IMR-90 (cell line): Measurements from ENCODE around the gene TMEM9B. TPM values are rescaled to one million over a fixed set of nuclear protein-coding genes. Genes with fewer than 3 reads are reported as not detected.

Source experiments
- ATAC-seq: fragments of 200-7000 bp; cut with Tn5 transposase; 2 replicates; pipeline ENCODE4 v1.9.1; 2020; ENCODE audit warnings: low read depth, mild to moderate bottlenecking, moderate library complexity
- BruUV-seq: library from RNA; stranded (reverse); fragments of 400-500 nt; replicated peaks from 2 replicates; lab custom pipeline; 2021; lab: Mats Ljungman, UMichigan
- CTCF ChIA-PET: fragments of 300-600 bp; formaldehyde crosslinking; extraction: SDS; loops from one replicate; lab custom pipeline; 2021; ENCODE audit warnings: antibody characterized with exemption; lab: Yijun Ruan, JAX
- POLR2A ChIA-PET: fragments of 300-600 bp; sonication (Branson Sonifier 250); formaldehyde crosslinking; loops from one replicate; lab custom pipeline; 2022; ENCODE audit warnings: antibody characterized with exemption; ENCODE audit not compliant: unreplicated experiment; lab: Charles Lee
- DNase-seq: peaks from one replicate; pipeline ENCODE4 v3.0.0; 2013
- H2AFZ ChIP-seq: replicated peaks from 2 replicates; pipeline ENCODE3; 2013; ENCODE audit warnings: low read length, mild to moderate bottlenecking; ENCODE audit not compliant: poor library complexity
- H2AK5ac ChIP-seq: 2 replicates; pipeline ENCODE4 v1.6.1; 2013; ENCODE audit warnings: low read depth, low read length, inconsistent platforms
- H2AK9ac ChIP-seq: replicated peaks from 2 replicates; pipeline ENCODE3; 2013; ENCODE audit warnings: mild to moderate bottlenecking, low read depth, low read length, moderate library complexity; ENCODE audit not compliant: poor library complexity
- H2BK120ac ChIP-seq: 2 replicates; pipeline ENCODE4 v1.6.1; 2013; ENCODE audit warnings: low read depth, low read length, inconsistent platforms
- H2BK15ac ChIP-seq: 3 replicates; pipeline ENCODE4 v1.6.1; 2013; ENCODE audit warnings: low read depth, low read length, inconsistent platforms
- H2BK20ac ChIP-seq: 2 replicates; pipeline ENCODE4 v1.6.1; 2013; ENCODE audit warnings: low read depth, mild to moderate bottlenecking, inconsistent platforms, low read length, moderate library complexity
- H2BK5ac ChIP-seq: 2 replicates; pipeline ENCODE4 v1.6.1; 2013; ENCODE audit warnings: mild to moderate bottlenecking, low read depth, low read length, inconsistent platforms; ENCODE audit not compliant: poor library complexity, severe bottlenecking
- H3K14ac ChIP-seq: replicated peaks from 2 replicates; pipeline ENCODE4 v1.6.1; 2013; ENCODE audit warnings: low read depth, low read length, inconsistent platforms
- H3K18ac ChIP-seq: 2 replicates; pipeline ENCODE4 v1.6.1; 2013; ENCODE audit warnings: low read depth, low read length, control low read depth
- H3K23ac ChIP-seq: 2 replicates; pipeline ENCODE4 v1.6.1; 2013; ENCODE audit warnings: low read depth, low read length, inconsistent platforms
- H3K27ac ChIP-seq: 2 replicates; pipeline ENCODE4 v1.5.1; 2013; ENCODE audit warnings: mild to moderate bottlenecking, control low read depth, low read length; ENCODE audit not compliant: insufficient read depth
- H3K27me3 ChIP-seq: 2 replicates; pipeline ENCODE4 v1.6.1; 2013; ENCODE audit warnings: low read length; ENCODE audit not compliant: control insufficient read depth, insufficient read depth
- H3K36me3 ChIP-seq: 2 replicates; pipeline ENCODE4 v1.6.1; 2013; ENCODE audit warnings: low read length, mixed read lengths; ENCODE audit not compliant: control insufficient read depth, insufficient read depth
- H3K4ac ChIP-seq: 2 replicates; pipeline ENCODE4 v1.6.1; 2013; ENCODE audit warnings: low read depth, low read length, inconsistent platforms
- H3K4me1 ChIP-seq: 2 replicates; pipeline ENCODE4 v1.6.1; 2013; ENCODE audit warnings: low read length, mixed read lengths; ENCODE audit not compliant: control insufficient read depth, insufficient read depth
- H3K4me2 ChIP-seq: 2 replicates; pipeline ENCODE4 v1.6.1; 2013; ENCODE audit warnings: low read depth, mild to moderate bottlenecking, control low read depth, low read length, moderate library complexity
- H3K4me3 ChIP-seq: 2 replicates; pipeline ENCODE4 v1.5.1; 2013; ENCODE audit warnings: low read depth, mild to moderate bottlenecking, control low read depth, low read length, moderate library complexity; ENCODE audit not compliant: insufficient read depth
- H3K56ac ChIP-seq: 2 replicates; pipeline ENCODE4 v1.6.1; 2013; ENCODE audit warnings: low read length, inconsistent platforms; ENCODE audit not compliant: insufficient read depth; ENCODE audit errors: extremely low read depth
- H3K79me1 ChIP-seq, 2 experiments: 2 replicates each; pipeline ENCODE4 v1.6.1; 2013; ENCODE audit warnings: low read length in 2 of 2, inconsistent platforms in 1 of 2, low read depth in 1 of 2
- H3K9ac ChIP-seq: 2 replicates; pipeline ENCODE4 v1.6.1; 2013; ENCODE audit warnings: low read depth, low read length, control low read depth
- H3K9me1 ChIP-seq: 2 replicates; pipeline ENCODE4 v1.6.1; 2013; ENCODE audit warnings: low read length, inconsistent platforms; ENCODE audit not compliant: insufficient read depth
- H3K9me3 ChIP-seq: 2 replicates; pipeline ENCODE4 v1.6.1; 2013; ENCODE audit warnings: low read length; ENCODE audit not compliant: control insufficient read depth, insufficient read depth
- H4K20me1 ChIP-seq: 2 replicates; pipeline ENCODE4 v1.6.1; 2013; ENCODE audit warnings: low read length, inconsistent platforms; ENCODE audit not compliant: insufficient read depth
- H4K5ac ChIP-seq: 2 replicates; pipeline ENCODE4 v1.6.1; 2013; ENCODE audit warnings: mild to moderate bottlenecking, low read depth, low read length, control low read depth
- H4K8ac ChIP-seq, 2 experiments: 2 replicates each; pipeline ENCODE4 v1.6.1; 2013; ENCODE audit warnings: low read depth in 2 of 2, low read length in 2 of 2, control low read depth in 1 of 2, inconsistent platforms in 1 of 2
- H4K91ac ChIP-seq: 2 replicates; pipeline ENCODE4 v1.6.1; 2013; ENCODE audit warnings: low read depth, low read length, inconsistent platforms; ENCODE audit not compliant: insufficient read depth
- BHLHE40 ChIP-seq: fragments of 150-350 bp; IDR thresholded peaks from 2 replicates; pipeline ENCODE4 v1.6.1; 2016; ENCODE audit warnings: mild to moderate bottlenecking, low read depth, low read length
- CEBPB ChIP-seq: IDR thresholded peaks from 2 replicates; pipeline ENCODE4 v1.6.1; 2012; ENCODE audit warnings: low read depth, low read length, improper control_type of control experiment
- CHD1 ChIP-seq: IDR thresholded peaks from 2 replicates; pipeline ENCODE4 v1.6.1; 2012; ENCODE audit warnings: low read depth, low read length, improper control_type of control experiment
- FOS ChIP-seq: fragments of 150-350 bp; IDR thresholded peaks from 2 replicates; pipeline ENCODE4 v1.6.1; 2016; ENCODE audit warnings: low read depth, low read length
- MAFK ChIP-seq: IDR thresholded peaks from 2 replicates; pipeline ENCODE4 v1.6.1; 2012; ENCODE audit warnings: low read depth, low read length, improper control_type of control experiment
- MAZ ChIP-seq: IDR thresholded peaks from 2 replicates; pipeline ENCODE4 v1.6.1; 2012; ENCODE audit warnings: low read depth, mild to moderate bottlenecking, low read length, improper control_type of control experiment, moderate library complexity, borderline replicate concordance
- MXI1 ChIP-seq: IDR thresholded peaks from 2 replicates; pipeline ENCODE4 v1.6.1; 2012; ENCODE audit warnings: low read depth, mild to moderate bottlenecking, low read length, moderate library complexity, borderline replicate concordance
- NFE2L2 ChIP-seq: fragments of 150-350 bp; IDR thresholded peaks from 2 replicates; pipeline ENCODE4 v1.6.1; 2016; ENCODE audit warnings: low read depth, mild to moderate bottlenecking, low read length
- POLR2A ChIP-seq: IDR thresholded peaks from 2 replicates; pipeline ENCODE4 v1.6.1; 2012; ENCODE audit warnings: mild to moderate bottlenecking, low read depth, low read length
- RAD21 ChIP-seq: IDR thresholded peaks from 2 replicates; pipeline ENCODE4 v1.6.1; 2012; ENCODE audit warnings: low read length, improper control_type of control experiment
- RCOR1 ChIP-seq: IDR thresholded peaks from 2 replicates; pipeline ENCODE4 v1.6.1; 2012; ENCODE audit warnings: mild to moderate bottlenecking, low read length, improper control_type of control experiment; ENCODE audit not compliant: insufficient replicate concordance
- RFX5 ChIP-seq: IDR thresholded peaks from 2 replicates; pipeline ENCODE4 v1.8.0; 2012; ENCODE audit warnings: low read depth, mild to moderate bottlenecking, low read length, moderate library complexity
- WGBS, 2 experiments: methylation state at CpG; one replicate each; pipeline versions ENCODE4 v1.1.5 to v1.1.7; 2013; ENCODE audit warnings: missing lambda C conversion rate in 2 of 2; ENCODE audit not compliant: insufficient read length in 1 of 2; ENCODE audit errors: extremely low coverage in 2 of 2; 5-methylcytosine and 5-hydroxymethylcytosine counted together
- dilution Hi-C: fragments of 300-500 bp; cut with HindIII; formaldehyde crosslinking; loops from one replicate; pipeline ENCODE4 v1.14.3; 2018; ENCODE audit warnings: low sequenced_read_pairs; ENCODE audit not compliant: unreplicated experiment
- in situ Hi-C: fragments of 300-500 bp; cut with MboI; formaldehyde crosslinking; loops from 3 replicates; pipeline ENCODE4 v1.14.3; 2019; ENCODE audit warnings: low sequenced_read_pairs, inconsistent platforms, mixed read lengths
- intact Hi-C: fragments of 100-400 bp; cut with micrococcal nuclease; formaldehyde crosslinking; loops from 2 replicates; pipeline ENCODE4 v1.10.0; 2022
- polyA plus RNA-seq, 3 experiments: library from polyadenylated mRNA; depleted of rRNA; stranded (reverse); fragments of >200 nt; gene quantifications; 2 replicates each; pipeline ENCODE4 v1.2.3, GENCODE V29; 2012; ENCODE audit warnings: low replicate concordance in 1 of 3
- total RNA-seq: library from RNA; depleted of rRNA; stranded (reverse); fragments of >200 nt; gene quantifications from 2 replicates; pipeline ENCODE4 v1.2.3, GENCODE V29; 2012
- TF ChIP-seq, protein P1 (sequence below): fragments of 150-350 bp; IDR thresholded peaks from 2 replicates; pipeline ENCODE4 v1.6.1; 2016; ENCODE audit warnings: low read depth, mild to moderate bottlenecking, low read length, moderate library complexity, borderline replicate concordance
- TF ChIP-seq, protein P2 (sequence below): conservative IDR thresholded peaks from 2 replicates; pipeline ENCODE4 v1.5.1; 2012; ENCODE audit warnings: mild to moderate bottlenecking, low read depth, low read length, improper control_type of control experiment
- TF ChIP-seq, protein P3 (sequence below): fragments of 150-350 bp; IDR thresholded peaks from 2 replicates; pipeline ENCODE4 v1.6.1; 2017; ENCODE audit warnings: mild to moderate bottlenecking, antibody characterized with exemption, low read length, low read depth

Gene TMEM9B
- total and polyA plus RNA-seq, 2 of the 4 experiments (the other 2 are of a cell fraction), result 24.6 to 25.6 TPM

DNA sequence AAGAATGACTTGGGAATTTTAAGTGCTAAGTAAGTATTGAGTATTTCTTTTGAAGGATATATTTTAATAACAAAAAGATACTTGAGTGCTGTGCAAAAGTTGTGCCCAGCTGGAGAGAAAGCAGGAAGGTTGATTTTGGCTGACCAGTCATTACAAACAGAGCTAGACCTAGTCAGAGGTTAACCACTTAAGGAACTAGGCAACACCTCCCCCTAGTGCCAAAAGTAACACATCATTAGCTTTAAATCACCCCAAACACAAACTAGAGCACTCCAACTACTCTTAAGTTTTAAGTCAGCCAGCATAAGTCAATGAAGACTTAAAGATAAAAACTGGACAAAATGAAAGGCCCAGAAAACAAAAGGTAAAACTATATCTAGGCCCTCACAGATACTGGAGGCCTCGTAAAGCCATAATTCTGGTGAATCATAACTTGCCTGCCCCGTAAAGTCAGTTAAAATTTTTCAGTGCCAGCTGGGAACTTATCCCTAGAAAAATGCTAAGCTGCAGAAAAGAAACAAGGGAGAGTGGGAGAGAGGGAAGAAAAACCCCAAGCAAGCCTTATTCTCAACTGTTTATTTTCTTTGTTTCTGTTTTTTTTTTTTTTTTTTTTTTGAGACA lies 4.6 kb downstream of the TMEM9B start:
- Histone ChIP-seq H3K4me3 (no peak overlapping the region), H4K20me1 (no peaks in the 10 kb centered on the region), H3K18ac (no peak overlapping the region), H3K79me1 (peaks cover 35 to 60% of the 10 kb centered on the region in 2 experiments), H2AK9ac (no peak overlapping the region), H3K4me2 (no peak overlapping the region; the same call in 1 of the 2 replicates), H2AK5ac (no peak overlapping the region), H2BK5ac (peak overlapping the region; percentile 35), H3K14ac (no peak overlapping the region), H3K9ac (no peak overlapping the region), H4K91ac (no peak overlapping the region), H4K8ac (peak overlapping the region in 1 of 2 experiments; percentile 42; a peak in 1 of 4 replicates), H3K27ac (no peak overlapping the region), H3K9me3 (no peaks in the 10 kb centered on the region), H2BK120ac (no peak overlapping the region), H3K9me1 (peaks cover 3% of the 10 kb centered on the region; the same call in 1 of the 2 replicates), H3K36me3 (peaks cover 6% of the 10 kb centered on the region), H3K27me3 (no peaks in the 10 kb centered on the region), H3K23ac (no peak overlapping the region), H4K5ac (no peak overlapping the region), H3K4me1 (peaks cover 4% of the 10 kb centered on the region; the same call in 1 of the 2 replicates), H2AFZ (no peak overlapping the region), H3K4ac (no peak overlapping the region; the same call in 1 of the 2 replicates), H2BK20ac (no peak overlapping the region), H3K56ac (no peak overlapping the region), H2BK15ac (no peak overlapping the region)
- dilution Hi-C loops (no loop called here), in situ Hi-C loops (loop anchor here (5.0 to 25.0 kb wide), 2 partner anchors 47 to 722 kb away; partner anchors contain the start of gene AKIP1), intact Hi-C loops (loop anchor here (1.0 to 5.0 kb wide), 5 partner anchors 42 to 732 kb away; no protein-coding TSS in a partner anchor)
- ATAC-seq, result peak; percentile 38
- WGBS, 2 experiments, result no CpG with 5 or more reads among the region's 2 CpGs
- CTCF ChIA-PET, result interaction anchor here (0.5 to 2.1 kb wide), 13 partner anchors 10 to 651 kb away, joined by 3 to 16 read pairs (median 3); no protein-coding TSS in a partner anchor
- peak; percentile 86 for DNase-seq
- POLR2A ChIA-PET, result interaction anchor here (1.0 kb wide), 2 partner anchors 45 to 88 kb away, joined by 3 to 4 read pairs; no protein-coding TSS in a partner anchor
- BruUV-seq, result no TSS peak
- TF ChIP-seq MAZ, result no peak
- TF ChIP-seq NFE2L2, result no peak
- TF ChIP-seq, protein P1, sequence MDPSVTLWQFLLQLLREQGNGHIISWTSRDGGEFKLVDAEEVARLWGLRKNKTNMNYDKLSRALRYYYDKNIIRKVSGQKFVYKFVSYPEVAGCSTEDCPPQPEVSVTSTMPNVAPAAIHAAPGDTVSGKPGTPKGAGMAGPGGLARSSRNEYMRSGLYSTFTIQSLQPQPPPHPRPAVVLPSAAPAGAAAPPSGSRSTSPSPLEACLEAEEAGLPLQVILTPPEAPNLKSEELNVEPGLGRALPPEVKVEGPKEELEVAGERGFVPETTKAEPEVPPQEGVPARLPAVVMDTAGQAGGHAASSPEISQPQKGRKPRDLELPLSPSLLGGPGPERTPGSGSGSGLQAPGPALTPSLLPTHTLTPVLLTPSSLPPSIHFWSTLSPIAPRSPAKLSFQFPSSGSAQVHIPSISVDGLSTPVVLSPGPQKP, result no peak
- no peak for TF ChIP-seq MAFK
- TF ChIP-seq CEBPB, result no peak
- no peak for TF ChIP-seq CHD1
- peak; percentile 81 for TF ChIP-seq RAD21
- no peak for TF ChIP-seq RFX5
- TF ChIP-seq MXI1, result no peak
- TF ChIP-seq, protein P2, sequence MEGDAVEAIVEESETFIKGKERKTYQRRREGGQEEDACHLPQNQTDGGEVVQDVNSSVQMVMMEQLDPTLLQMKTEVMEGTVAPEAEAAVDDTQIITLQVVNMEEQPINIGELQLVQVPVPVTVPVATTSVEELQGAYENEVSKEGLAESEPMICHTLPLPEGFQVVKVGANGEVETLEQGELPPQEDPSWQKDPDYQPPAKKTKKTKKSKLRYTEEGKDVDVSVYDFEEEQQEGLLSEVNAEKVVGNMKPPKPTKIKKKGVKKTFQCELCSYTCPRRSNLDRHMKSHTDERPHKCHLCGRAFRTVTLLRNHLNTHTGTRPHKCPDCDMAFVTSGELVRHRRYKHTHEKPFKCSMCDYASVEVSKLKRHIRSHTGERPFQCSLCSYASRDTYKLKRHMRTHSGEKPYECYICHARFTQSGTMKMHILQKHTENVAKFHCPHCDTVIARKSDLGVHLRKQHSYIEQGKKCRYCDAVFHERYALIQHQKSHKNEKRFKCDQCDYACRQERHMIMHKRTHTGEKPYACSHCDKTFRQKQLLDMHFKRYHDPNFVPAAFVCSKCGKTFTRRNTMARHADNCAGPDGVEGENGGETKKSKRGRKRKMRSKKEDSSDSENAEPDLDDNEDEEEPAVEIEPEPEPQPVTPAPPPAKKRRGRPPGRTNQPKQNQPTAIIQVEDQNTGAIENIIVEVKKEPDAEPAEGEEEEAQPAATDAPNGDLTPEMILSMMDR, result peak; percentile 74
- TF ChIP-seq RCOR1, result no peak
- TF ChIP-seq BHLHE40, result no peak
- no peak for TF ChIP-seq POLR2A
- TF ChIP-seq, protein P3, sequence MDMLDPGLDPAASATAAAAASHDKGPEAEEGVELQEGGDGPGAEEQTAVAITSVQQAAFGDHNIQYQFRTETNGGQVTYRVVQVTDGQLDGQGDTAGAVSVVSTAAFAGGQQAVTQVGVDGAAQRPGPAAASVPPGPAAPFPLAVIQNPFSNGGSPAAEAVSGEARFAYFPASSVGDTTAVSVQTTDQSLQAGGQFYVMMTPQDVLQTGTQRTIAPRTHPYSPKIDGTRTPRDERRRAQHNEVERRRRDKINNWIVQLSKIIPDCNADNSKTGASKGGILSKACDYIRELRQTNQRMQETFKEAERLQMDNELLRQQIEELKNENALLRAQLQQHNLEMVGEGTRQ, result no peak
- TF ChIP-seq FOS, result no peak
